IMR-90 (cell line): ENCODE results near the gene MAN2C1. TPM values are rescaled to one million over a fixed set of nuclear protein-coding genes. Genes with fewer than 3 reads are reported as not detected.

Experiments
- ATAC-seq: fragments of 200-7000 bp; cut with Tn5 transposase; 2 replicates; pipeline ENCODE4 v1.9.1; 2020; ENCODE audit warnings: low read depth, mild to moderate bottlenecking, moderate library complexity
- BruUV-seq: library from RNA; stranded (reverse); fragments of 400-500 nt; replicated peaks from 2 replicates; lab custom pipeline; 2021; lab: Mats Ljungman, UMichigan
- CTCF ChIA-PET: fragments of 300-600 bp; formaldehyde crosslinking; extraction: SDS; loops from one replicate; lab custom pipeline; 2021; ENCODE audit warnings: antibody characterized with exemption; lab: Yijun Ruan, JAX
- POLR2A ChIA-PET: fragments of 300-600 bp; sonication (Branson Sonifier 250); formaldehyde crosslinking; loops from one replicate; lab custom pipeline; 2022; ENCODE audit warnings: antibody characterized with exemption; ENCODE audit not compliant: unreplicated experiment; lab: Charles Lee
- DNase-seq: peaks from one replicate; pipeline ENCODE4 v3.0.0; 2013
- H2AFZ ChIP-seq: replicated peaks from 2 replicates; pipeline ENCODE3; 2013; ENCODE audit warnings: low read length, mild to moderate bottlenecking; ENCODE audit not compliant: poor library complexity
- H2AK5ac ChIP-seq: 2 replicates; pipeline ENCODE4 v1.6.1; 2013; ENCODE audit warnings: low read depth, low read length, inconsistent platforms
- H2AK9ac ChIP-seq: replicated peaks from 2 replicates; pipeline ENCODE3; 2013; ENCODE audit warnings: mild to moderate bottlenecking, low read depth, low read length, moderate library complexity; ENCODE audit not compliant: poor library complexity
- H2BK120ac ChIP-seq: 2 replicates; pipeline ENCODE4 v1.6.1; 2013; ENCODE audit warnings: low read depth, low read length, inconsistent platforms
- H2BK15ac ChIP-seq: 3 replicates; pipeline ENCODE4 v1.6.1; 2013; ENCODE audit warnings: low read depth, low read length, inconsistent platforms
- H2BK20ac ChIP-seq: 2 replicates; pipeline ENCODE4 v1.6.1; 2013; ENCODE audit warnings: low read depth, mild to moderate bottlenecking, inconsistent platforms, low read length, moderate library complexity
- H2BK5ac ChIP-seq: 2 replicates; pipeline ENCODE4 v1.6.1; 2013; ENCODE audit warnings: mild to moderate bottlenecking, low read depth, low read length, inconsistent platforms; ENCODE audit not compliant: poor library complexity, severe bottlenecking
- H3K14ac ChIP-seq: replicated peaks from 2 replicates; pipeline ENCODE4 v1.6.1; 2013; ENCODE audit warnings: low read depth, low read length, inconsistent platforms
- H3K18ac ChIP-seq: 2 replicates; pipeline ENCODE4 v1.6.1; 2013; ENCODE audit warnings: low read depth, low read length, control low read depth
- H3K23ac ChIP-seq: 2 replicates; pipeline ENCODE4 v1.6.1; 2013; ENCODE audit warnings: low read depth, low read length, inconsistent platforms
- H3K27ac ChIP-seq: 2 replicates; pipeline ENCODE4 v1.5.1; 2013; ENCODE audit warnings: mild to moderate bottlenecking, control low read depth, low read length; ENCODE audit not compliant: insufficient read depth
- H3K27me3 ChIP-seq: 2 replicates; pipeline ENCODE4 v1.6.1; 2013; ENCODE audit warnings: low read length; ENCODE audit not compliant: control insufficient read depth, insufficient read depth
- H3K36me3 ChIP-seq: 2 replicates; pipeline ENCODE4 v1.6.1; 2013; ENCODE audit warnings: low read length, mixed read lengths; ENCODE audit not compliant: control insufficient read depth, insufficient read depth
- H3K4ac ChIP-seq: 2 replicates; pipeline ENCODE4 v1.6.1; 2013; ENCODE audit warnings: low read depth, low read length, inconsistent platforms
- H3K4me1 ChIP-seq: 2 replicates; pipeline ENCODE4 v1.6.1; 2013; ENCODE audit warnings: low read length, mixed read lengths; ENCODE audit not compliant: control insufficient read depth, insufficient read depth
- H3K4me2 ChIP-seq: 2 replicates; pipeline ENCODE4 v1.6.1; 2013; ENCODE audit warnings: low read depth, mild to moderate bottlenecking, control low read depth, low read length, moderate library complexity
- H3K4me3 ChIP-seq: 2 replicates; pipeline ENCODE4 v1.5.1; 2013; ENCODE audit warnings: low read depth, mild to moderate bottlenecking, control low read depth, low read length, moderate library complexity; ENCODE audit not compliant: insufficient read depth
- H3K56ac ChIP-seq: 2 replicates; pipeline ENCODE4 v1.6.1; 2013; ENCODE audit warnings: low read length, inconsistent platforms; ENCODE audit not compliant: insufficient read depth; ENCODE audit errors: extremely low read depth
- H3K79me1 ChIP-seq, 2 experiments: 2 replicates each; pipeline ENCODE4 v1.6.1; 2013; ENCODE audit warnings: low read length in 2 of 2, inconsistent platforms in 1 of 2, low read depth in 1 of 2
- H3K9ac ChIP-seq: 2 replicates; pipeline ENCODE4 v1.6.1; 2013; ENCODE audit warnings: low read depth, low read length, control low read depth
- H3K9me1 ChIP-seq: 2 replicates; pipeline ENCODE4 v1.6.1; 2013; ENCODE audit warnings: low read length, inconsistent platforms; ENCODE audit not compliant: insufficient read depth
- H3K9me3 ChIP-seq: 2 replicates; pipeline ENCODE4 v1.6.1; 2013; ENCODE audit warnings: low read length; ENCODE audit not compliant: control insufficient read depth, insufficient read depth
- H4K20me1 ChIP-seq: 2 replicates; pipeline ENCODE4 v1.6.1; 2013; ENCODE audit warnings: low read length, inconsistent platforms; ENCODE audit not compliant: insufficient read depth
- H4K5ac ChIP-seq: 2 replicates; pipeline ENCODE4 v1.6.1; 2013; ENCODE audit warnings: mild to moderate bottlenecking, low read depth, low read length, control low read depth
- H4K8ac ChIP-seq, 2 experiments: 2 replicates each; pipeline ENCODE4 v1.6.1; 2013; ENCODE audit warnings: low read depth in 2 of 2, low read length in 2 of 2, control low read depth in 1 of 2, inconsistent platforms in 1 of 2
- H4K91ac ChIP-seq: 2 replicates; pipeline ENCODE4 v1.6.1; 2013; ENCODE audit warnings: low read depth, low read length, inconsistent platforms; ENCODE audit not compliant: insufficient read depth
- CHD1 ChIP-seq: IDR thresholded peaks from 2 replicates; pipeline ENCODE4 v1.6.1; 2012; ENCODE audit warnings: low read depth, low read length, improper control_type of control experiment
- MAZ ChIP-seq: IDR thresholded peaks from 2 replicates; pipeline ENCODE4 v1.6.1; 2012; ENCODE audit warnings: low read depth, mild to moderate bottlenecking, low read length, improper control_type of control experiment, moderate library complexity, borderline replicate concordance
- MXI1 ChIP-seq: IDR thresholded peaks from 2 replicates; pipeline ENCODE4 v1.6.1; 2012; ENCODE audit warnings: low read depth, mild to moderate bottlenecking, low read length, moderate library complexity, borderline replicate concordance
- NFE2L2 ChIP-seq: fragments of 150-350 bp; IDR thresholded peaks from 2 replicates; pipeline ENCODE4 v1.6.1; 2016; ENCODE audit warnings: low read depth, mild to moderate bottlenecking, low read length
- POLR2A ChIP-seq: IDR thresholded peaks from 2 replicates; pipeline ENCODE4 v1.6.1; 2012; ENCODE audit warnings: mild to moderate bottlenecking, low read depth, low read length
- RAD21 ChIP-seq: IDR thresholded peaks from 2 replicates; pipeline ENCODE4 v1.6.1; 2012; ENCODE audit warnings: low read length, improper control_type of control experiment
- RCOR1 ChIP-seq: IDR thresholded peaks from 2 replicates; pipeline ENCODE4 v1.6.1; 2012; ENCODE audit warnings: mild to moderate bottlenecking, low read length, improper control_type of control experiment; ENCODE audit not compliant: insufficient replicate concordance
- RFX5 ChIP-seq: IDR thresholded peaks from 2 replicates; pipeline ENCODE4 v1.8.0; 2012; ENCODE audit warnings: low read depth, mild to moderate bottlenecking, low read length, moderate library complexity
- WGBS, 2 experiments: methylation state at CpG; one replicate each; pipeline versions ENCODE4 v1.1.5 to v1.1.7; 2013; ENCODE audit warnings: missing lambda C conversion rate in 2 of 2; ENCODE audit not compliant: insufficient read length in 1 of 2; ENCODE audit errors: extremely low coverage in 2 of 2; 5-methylcytosine and 5-hydroxymethylcytosine counted together
- dilution Hi-C: fragments of 300-500 bp; cut with HindIII; formaldehyde crosslinking; loops from one replicate; pipeline ENCODE4 v1.14.3; 2018; ENCODE audit warnings: low sequenced_read_pairs; ENCODE audit not compliant: unreplicated experiment
- in situ Hi-C: fragments of 300-500 bp; cut with MboI; formaldehyde crosslinking; loops from 3 replicates; pipeline ENCODE4 v1.14.3; 2019; ENCODE audit warnings: low sequenced_read_pairs, inconsistent platforms, mixed read lengths
- intact Hi-C: fragments of 100-400 bp; cut with micrococcal nuclease; formaldehyde crosslinking; loops from 2 replicates; pipeline ENCODE4 v1.10.0; 2022
- polyA plus RNA-seq, 3 experiments: library from polyadenylated mRNA; depleted of rRNA; stranded (reverse); fragments of >200 nt; gene quantifications; 2 replicates each; pipeline ENCODE4 v1.2.3, GENCODE V29; 2012; ENCODE audit warnings: low replicate concordance in 1 of 3
- total RNA-seq: library from RNA; depleted of rRNA; stranded (reverse); fragments of >200 nt; gene quantifications from 2 replicates; pipeline ENCODE4 v1.2.3, GENCODE V29; 2012
- TF ChIP-seq, protein P1 (sequence below): fragments of 150-350 bp; IDR thresholded peaks from 2 replicates; pipeline ENCODE4 v1.6.1; 2017; ENCODE audit warnings: mild to moderate bottlenecking, antibody characterized with exemption, low read length, low read depth
- TF ChIP-seq, protein P2 (sequence below): conservative IDR thresholded peaks from 2 replicates; pipeline ENCODE4 v1.5.1; 2012; ENCODE audit warnings: mild to moderate bottlenecking, low read depth, low read length, improper control_type of control experiment

MAN2C1 gene
- total and polyA plus RNA-seq, 2 of the 4 experiments (the other 2 are of a cell fraction) = 34.8 to 153 TPM

DNA sequence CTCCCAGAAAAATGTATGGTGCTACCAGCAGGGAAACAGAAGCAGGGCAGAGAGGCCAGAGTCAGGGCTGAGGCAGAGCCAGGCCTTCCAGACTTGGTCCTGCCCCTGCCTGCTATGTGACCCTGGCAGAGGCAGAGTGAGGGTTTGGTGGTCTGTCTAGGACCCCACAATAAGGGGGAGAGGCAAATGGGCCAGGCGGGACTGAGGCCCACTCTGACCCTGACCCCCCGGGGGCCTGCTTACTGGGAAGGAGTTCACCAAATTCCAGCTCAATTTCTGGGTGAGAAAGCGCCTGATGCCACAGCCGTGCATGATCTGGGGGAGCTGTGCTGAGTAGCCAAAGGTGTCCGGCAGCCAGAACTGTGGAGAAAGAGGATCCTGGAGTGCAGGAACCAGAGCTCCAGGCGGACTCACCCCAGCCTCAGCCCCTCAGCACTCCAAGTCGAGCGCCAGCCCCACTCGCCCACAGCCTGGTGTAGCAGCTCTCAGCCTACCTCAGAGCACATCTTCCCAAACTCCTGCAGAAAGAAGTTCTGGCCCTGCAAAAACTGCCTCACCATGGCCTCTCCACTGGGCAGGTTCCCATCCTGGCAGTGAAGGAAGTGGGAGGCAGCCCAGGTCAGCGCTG is 6.9 kb downstream of the MAN2C1 start:
- Histone ChIP-seq H3K4me1 (no peaks in the 10 kb centered on the region), H3K9ac (no peak overlapping the region), H3K27me3 (no peaks in the 10 kb centered on the region), H3K14ac (no peak overlapping the region), H4K8ac (no peak overlapping the region), H2BK5ac (no peak overlapping the region), H3K23ac (no peak overlapping the region), H2BK120ac (no peak overlapping the region), H3K9me1 (no peaks in the 10 kb centered on the region; the same call in 1 of the 2 replicates), H4K5ac (no peak overlapping the region), H2AK9ac (no peak overlapping the region), H4K91ac (no peak overlapping the region), H3K18ac (no peak overlapping the region), H2AFZ (no peak overlapping the region), H3K9me3 (no peaks in the 10 kb centered on the region), H2BK20ac (no peak overlapping the region), H2BK15ac (no peak overlapping the region), H3K56ac (no peak overlapping the region), H3K79me1 (peaks cover 2 to 15% of the 10 kb centered on the region in 2 experiments; a peak in 2 of 4 replicates), H2AK5ac (no peak overlapping the region), H3K27ac (no peak overlapping the region), H3K4ac (no peak overlapping the region), H3K4me3 (no peak overlapping the region), H3K4me2 (no peak overlapping the region), H3K36me3 (peaks cover 70% of the 10 kb centered on the region), H4K20me1 (peaks cover 4% of the 10 kb centered on the region; the same call in 1 of the 2 replicates)
- POLR2A ChIA-PET = no interaction called here
- DNase-seq = no peak
- intact Hi-C loops (no loop called here), dilution Hi-C loops (no loop called here), in situ Hi-C loops (no loop called here)
- WGBS, 2 experiments = 96% methylated on average over 4 of the region's 10 CpGs; no CpG with 5 or more reads in 1 of the 2 experiments
- no peak for ATAC-seq
- no TSS peak for BruUV-seq
- TF ChIP-seq, protein P1, sequence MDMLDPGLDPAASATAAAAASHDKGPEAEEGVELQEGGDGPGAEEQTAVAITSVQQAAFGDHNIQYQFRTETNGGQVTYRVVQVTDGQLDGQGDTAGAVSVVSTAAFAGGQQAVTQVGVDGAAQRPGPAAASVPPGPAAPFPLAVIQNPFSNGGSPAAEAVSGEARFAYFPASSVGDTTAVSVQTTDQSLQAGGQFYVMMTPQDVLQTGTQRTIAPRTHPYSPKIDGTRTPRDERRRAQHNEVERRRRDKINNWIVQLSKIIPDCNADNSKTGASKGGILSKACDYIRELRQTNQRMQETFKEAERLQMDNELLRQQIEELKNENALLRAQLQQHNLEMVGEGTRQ = no peak
- TF ChIP-seq RAD21 = no peak
- no peak for TF ChIP-seq CHD1
- TF ChIP-seq RCOR1 = no peak
- no peak for TF ChIP-seq POLR2A
- no peak for TF ChIP-seq NFE2L2
- TF ChIP-seq RFX5 = no peak
- TF ChIP-seq, protein P2, sequence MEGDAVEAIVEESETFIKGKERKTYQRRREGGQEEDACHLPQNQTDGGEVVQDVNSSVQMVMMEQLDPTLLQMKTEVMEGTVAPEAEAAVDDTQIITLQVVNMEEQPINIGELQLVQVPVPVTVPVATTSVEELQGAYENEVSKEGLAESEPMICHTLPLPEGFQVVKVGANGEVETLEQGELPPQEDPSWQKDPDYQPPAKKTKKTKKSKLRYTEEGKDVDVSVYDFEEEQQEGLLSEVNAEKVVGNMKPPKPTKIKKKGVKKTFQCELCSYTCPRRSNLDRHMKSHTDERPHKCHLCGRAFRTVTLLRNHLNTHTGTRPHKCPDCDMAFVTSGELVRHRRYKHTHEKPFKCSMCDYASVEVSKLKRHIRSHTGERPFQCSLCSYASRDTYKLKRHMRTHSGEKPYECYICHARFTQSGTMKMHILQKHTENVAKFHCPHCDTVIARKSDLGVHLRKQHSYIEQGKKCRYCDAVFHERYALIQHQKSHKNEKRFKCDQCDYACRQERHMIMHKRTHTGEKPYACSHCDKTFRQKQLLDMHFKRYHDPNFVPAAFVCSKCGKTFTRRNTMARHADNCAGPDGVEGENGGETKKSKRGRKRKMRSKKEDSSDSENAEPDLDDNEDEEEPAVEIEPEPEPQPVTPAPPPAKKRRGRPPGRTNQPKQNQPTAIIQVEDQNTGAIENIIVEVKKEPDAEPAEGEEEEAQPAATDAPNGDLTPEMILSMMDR = no peak
- TF ChIP-seq MAZ = no peak
- TF ChIP-seq MXI1 = no peak
- CTCF ChIA-PET = no interaction called here
